ENCODE data around the gene MAPKAPK2. TPM values are rescaled to one million over a fixed set of nuclear protein-coding genes. Genes with fewer than 3 reads are reported as not detected.
A peak's percentile ranks its signal among the peaks of the same experiment; 100 is the strongest.
"Not testable (repeated sequence)": the region's sequence is repeated elsewhere in the genome, so short reads cannot be mapped to it uniquely, and the experiment has no call there.

Gene MAPKAPK2
- 168 TPM for total RNA-seq

- DNase-seq (ENCODE audit: low spot score) = peak; percentile 75
Observed at GRCh38 chr1:206684478-206685333, at the start of gene MAPKAPK2. Gene MAPKAPK2, plus strand, starts transcription at chr1:206684905. Its CDS starts 325 bp downstream, at chr1:206685230.

GRCh38 chr1:206635080-206635977 lies 49.4 kb upstream of the MAPKAPK2 start, which contains the start of gene DYRK3:
Gene DYRK3, plus strand, starts transcription at chr1:206635536. Its CDS starts 168 bp downstream, at chr1:206635704.
- peak; percentile 96 for DNase-seq (ENCODE audit: low spot score)

- DNase-seq (ENCODE audit: low spot score) = no peak
Observed at GRCh38 chr1:206635978-206636345, 48.7 kb upstream of the MAPKAPK2 start.

GRCh38 chr1:206636671-206637070 lies 48.0 kb upstream of the MAPKAPK2 start:
- DNase-seq (ENCODE audit: low spot score) = no peak

GRCh38 chr1:206637605-206638004 lies 47.1 kb upstream of the MAPKAPK2 start:
- DNase-seq (ENCODE audit: low spot score) = no peak

- DNase-seq (ENCODE audit: low spot score) = not testable (repeated sequence)
Observed at GRCh38 chr1:206642074-206642473, 42.6 kb upstream of the MAPKAPK2 start.

- DNase-seq (ENCODE audit: low spot score) = no peak
Observed at GRCh38 chr1:206643118-206643698, 41.5 kb upstream of the MAPKAPK2 start.

GRCh38 chr1:206646504-206646903 lies 38.2 kb upstream of the MAPKAPK2 start:
- DNase-seq (ENCODE audit: low spot score) = no peak

- DNase-seq (ENCODE audit: low spot score) = no peak
Observed at GRCh38 chr1:206647224-206647623, 37.5 kb upstream of the MAPKAPK2 start.

GRCh38 chr1:206649261-206649921 lies 35.3 kb upstream of the MAPKAPK2 start:
- no peak for DNase-seq (ENCODE audit: low spot score)

- DNase-seq (ENCODE audit: low spot score) = no peak
Observed at GRCh38 chr1:206651014-206651413, 33.7 kb upstream of the MAPKAPK2 start.

GRCh38 chr1:206651958-206652890 lies 32.5 kb upstream of the MAPKAPK2 start:
- peak; percentile 49 for DNase-seq (ENCODE audit: low spot score)

GRCh38 chr1:206653715-206654459 lies 30.8 kb upstream of the MAPKAPK2 start:
- no peak for DNase-seq (ENCODE audit: low spot score)

- no peak for DNase-seq (ENCODE audit: low spot score)
Observed at GRCh38 chr1:206654828-206655227, 29.9 kb upstream of the MAPKAPK2 start.

GRCh38 chr1:206655471-206655882 lies 29.2 kb upstream of the MAPKAPK2 start:
- peak; percentile 34 for DNase-seq (ENCODE audit: low spot score)

GRCh38 chr1:206656936-206657335 lies 27.8 kb upstream of the MAPKAPK2 start:
- no peak for DNase-seq (ENCODE audit: low spot score)

- DNase-seq (ENCODE audit: low spot score) = no peak
Observed at GRCh38 chr1:206657751-206658150, 27.0 kb upstream of the MAPKAPK2 start.

GRCh38 chr1:206658264-206658980 lies 26.3 kb upstream of the MAPKAPK2 start:
- DNase-seq (ENCODE audit: low spot score) = no peak

- DNase-seq (ENCODE audit: low spot score) = no peak
Observed at GRCh38 chr1:206658981-206659273, 25.8 kb upstream of the MAPKAPK2 start.
